ENCODE data around the gene GABRP.
"Not testable (repeated sequence)": the region's sequence is repeated elsewhere in the genome, so short reads cannot be mapped to it uniquely, and the experiment has no call there.

GABRP gene

GRCh38 chr5:170783498-170784247, at the start of gene GABRP:
GABRP (plus strand) TSS chr5:170783725; CDS start chr5:170788616, 4,891 bp downstream.
- in situ Hi-C loops (cut with HindIII; ENCODE audit: low sequenced_read_pairs) = no loop called here

GRCh38 chr5:170736966-170737365, 46.6 kb upstream of the GABRP start:
- in situ Hi-C loops (cut with HindIII; ENCODE audit: low sequenced_read_pairs) = no loop called here

GRCh38 chr5:170737591-170737990, 45.9 kb upstream of the GABRP start:
- in situ Hi-C loops (cut with HindIII; ENCODE audit: low sequenced_read_pairs) = no loop called here

GRCh38 chr5:170738840-170739239, 44.7 kb upstream of the GABRP start:
- in situ Hi-C loops (cut with HindIII; ENCODE audit: low sequenced_read_pairs) = no loop called here

- in situ Hi-C loops (cut with HindIII; ENCODE audit: low sequenced_read_pairs) = no loop called here
These were observed 44.1 kb upstream of the GABRP start for GRCh38 chr5:170739446-170739845.

GRCh38 chr5:170740551-170741205, 42.8 kb upstream of the GABRP start:
- in situ Hi-C loops (cut with HindIII; ENCODE audit: low sequenced_read_pairs) = no loop called here

GRCh38 chr5:170741801-170742200, 41.7 kb upstream of the GABRP start:
- in situ Hi-C loops (cut with HindIII; ENCODE audit: low sequenced_read_pairs) = no loop called here

- in situ Hi-C loops (cut with HindIII; ENCODE audit: low sequenced_read_pairs) = no loop called here
These were observed 39.7 kb upstream of the GABRP start for GRCh38 chr5:170743876-170744212.

- in situ Hi-C loops (cut with HindIII; ENCODE audit: low sequenced_read_pairs) = no loop called here
These were observed 37.9 kb upstream of the GABRP start for GRCh38 chr5:170745481-170746071.

GRCh38 chr5:170746075-170746960, 37.2 kb upstream of the GABRP start:
- in situ Hi-C loops (cut with HindIII; ENCODE audit: low sequenced_read_pairs) = no loop called here

GRCh38 chr5:170746961-170747340, 36.6 kb upstream of the GABRP start:
- in situ Hi-C loops (cut with HindIII; ENCODE audit: low sequenced_read_pairs) = no loop called here

GRCh38 chr5:170747357-170747756, 36.2 kb upstream of the GABRP start:
- in situ Hi-C loops (cut with HindIII; ENCODE audit: low sequenced_read_pairs) = no loop called here

- in situ Hi-C loops (cut with HindIII; ENCODE audit: low sequenced_read_pairs) = no loop called here
These were observed 35.7 kb upstream of the GABRP start for GRCh38 chr5:170747851-170748250.

GRCh38 chr5:170748951-170749471, 34.5 kb upstream of the GABRP start:
- in situ Hi-C loops (cut with HindIII; ENCODE audit: low sequenced_read_pairs) = no loop called here

- in situ Hi-C loops (cut with HindIII; ENCODE audit: low sequenced_read_pairs) = no loop called here
These were observed 33.6 kb upstream of the GABRP start for GRCh38 chr5:170749911-170750431.

- in situ Hi-C loops (cut with HindIII; ENCODE audit: low sequenced_read_pairs) = no loop called here
These were observed 32.7 kb upstream of the GABRP start for GRCh38 chr5:170750791-170751190.

- in situ Hi-C loops (cut with HindIII; ENCODE audit: low sequenced_read_pairs) = no loop called here
These were observed 31.9 kb upstream of the GABRP start for GRCh38 chr5:170751631-170752030.

- in situ Hi-C loops (cut with HindIII; ENCODE audit: low sequenced_read_pairs) = no loop called here
These were observed 31.0 kb upstream of the GABRP start for GRCh38 chr5:170752257-170753215.

GRCh38 chr5:170753311-170753710, 30.2 kb upstream of the GABRP start:
- in situ Hi-C loops (cut with HindIII; ENCODE audit: low sequenced_read_pairs) = no loop called here

- in situ Hi-C loops (cut with HindIII; ENCODE audit: low sequenced_read_pairs) = not testable (repeated sequence)
These were observed 29.0 kb upstream of the GABRP start for GRCh38 chr5:170754508-170754907.

Measured in DLD1 (cell line).